Measurements from ENCODE around the gene ZNF444. TPM values are rescaled to one million over a fixed set of nuclear protein-coding genes. Genes with fewer than 3 reads are reported as not detected.
A peak's percentile ranks its signal among the peaks of the same experiment; 100 is the strongest.

Gene ZNF444
- total RNA-seq, 1 experiment from 2014 or later, result 92.2 TPM

GRCh38 chr19:56125806-56126590 is 15.1 kb upstream of the ZNF444 start:
- H3K9me3 Mint-ChIP-seq (ENCODE audit: unreplicated experiment), result no peaks in the 10 kb centered on the region
- POLR2A ChIA-PET, result no interaction called here
- H3K27me3 Mint-ChIP-seq (ENCODE audit: insufficient read depth, unreplicated experiment), result no peaks in the 10 kb centered on the region
- CTCF ChIA-PET, result no interaction called here
- no peak overlapping the region for H3K27ac Mint-ChIP-seq (ENCODE audit: unreplicated experiment)
- no peaks in the 10 kb centered on the region for H3K9me3 ChIP-seq
- no peak overlapping the region for H3K4me3 Mint-ChIP-seq (ENCODE audit: unreplicated experiment)
- peaks cover 5% of the 10 kb centered on the region; the same call in 1 of the 2 replicates for H3K4me1 ChIP-seq
- DNase-seq, result peak in 1 of 2 experiments; percentile 30
- H3K4me3 ChIP-seq (ENCODE audit: low read depth, low read length), result no peak overlapping the region
- intact Hi-C loops (cut with micrococcal nuclease; ENCODE audit: unreplicated experiment), result no loop called here
- BruUV-seq (replicated peaks), result no TSS peak
- no peaks in the 10 kb centered on the region for H3K36me3 ChIP-seq (ENCODE audit: control insufficient read depth, insufficient read depth, low read length)
- no peaks in the 10 kb centered on the region for H3K27me3 ChIP-seq (replicated peaks; ENCODE audit: control insufficient read depth, insufficient read depth, low read length)
- no peaks in the 10 kb centered on the region for H3K4me1 Mint-ChIP-seq (ENCODE audit: low read depth, unreplicated experiment)
- H3K36me3 Mint-ChIP-seq (ENCODE audit: insufficient read depth, unreplicated experiment), result peaks cover 5% of the 10 kb centered on the region
- TF ChIP-seq CTCF (IDR thresholded peaks at IDR 0.05; ENCODE audit: insufficient read depth in 1 of 2, low read depth in 1 of 2, low read length in 1 of 2, severe bottlenecking in 1 of 2, unreplicated experiment in 1 of 2), result no peak

GRCh38 chr19:56126983-56127780 is 13.9 kb upstream of the ZNF444 start:
- intact Hi-C loops (cut with micrococcal nuclease; ENCODE audit: unreplicated experiment), result no loop called here
- Mint-ChIP-seq H3K27me3 (ENCODE audit: insufficient read depth, unreplicated experiment) (no peaks in the 10 kb centered on the region), H3K4me1 (ENCODE audit: low read depth, unreplicated experiment) (peaks cover 7% of the 10 kb centered on the region), H3K4me3 (ENCODE audit: unreplicated experiment) (no peak overlapping the region), H3K9me3 (ENCODE audit: unreplicated experiment) (peaks cover 6% of the 10 kb centered on the region), H3K36me3 (ENCODE audit: insufficient read depth, unreplicated experiment) (no peaks in the 10 kb centered on the region), H3K27ac (ENCODE audit: unreplicated experiment) (no peak overlapping the region)
- H3K4me3 ChIP-seq (ENCODE audit: low read depth, low read length), result no peak overlapping the region
- POLR2A ChIA-PET, result no interaction called here
- H3K27me3 ChIP-seq (replicated peaks; ENCODE audit: control insufficient read depth, insufficient read depth, low read length), result no peaks in the 10 kb centered on the region
- DNase-seq, result peak in 1 of 2 experiments; percentile 64
- no peaks in the 10 kb centered on the region for H3K9me3 ChIP-seq
- no peak for TF ChIP-seq CTCF (IDR thresholded peaks at IDR 0.05; ENCODE audit: insufficient read depth in 1 of 2, low read depth in 1 of 2, low read length in 1 of 2, severe bottlenecking in 1 of 2, unreplicated experiment in 1 of 2)
- H3K4me1 ChIP-seq, result peaks cover 6% of the 10 kb centered on the region
- CTCF ChIA-PET, result no interaction called here
- no peaks in the 10 kb centered on the region for H3K36me3 ChIP-seq (ENCODE audit: control insufficient read depth, insufficient read depth, low read length)
- no TSS peak for BruUV-seq (replicated peaks)

- Mint-ChIP-seq H3K4me3 (ENCODE audit: unreplicated experiment) (no peak overlapping the region), H3K27ac (ENCODE audit: unreplicated experiment) (no peak overlapping the region), H3K27me3 (ENCODE audit: insufficient read depth, unreplicated experiment) (no peaks in the 10 kb centered on the region), H3K4me1 (ENCODE audit: low read depth, unreplicated experiment) (peaks cover 22% of the 10 kb centered on the region), H3K36me3 (ENCODE audit: insufficient read depth, unreplicated experiment) (no peaks in the 10 kb centered on the region), H3K9me3 (ENCODE audit: unreplicated experiment) (peaks cover 6% of the 10 kb centered on the region)
- H3K9me3 ChIP-seq, result no peaks in the 10 kb centered on the region
- TF ChIP-seq CTCF (IDR thresholded peaks at IDR 0.05; ENCODE audit: insufficient read depth in 1 of 2, low read depth in 1 of 2, low read length in 1 of 2, severe bottlenecking in 1 of 2, unreplicated experiment in 1 of 2), result no peak
- no peak for DNase-seq
- H3K27me3 ChIP-seq (replicated peaks; ENCODE audit: control insufficient read depth, insufficient read depth, low read length), result no peaks in the 10 kb centered on the region
- no TSS peak for BruUV-seq (replicated peaks)
- no peaks in the 10 kb centered on the region for H3K36me3 ChIP-seq (ENCODE audit: control insufficient read depth, insufficient read depth, low read length)
- POLR2A ChIA-PET, result interaction anchor here (0.7 kb wide), 1 partner anchor 20 kb away, joined by 3 read pairs; no protein-coding TSS in a partner anchor
- CTCF ChIA-PET, result no interaction called here
- H3K4me3 ChIP-seq (ENCODE audit: low read depth, low read length), result no peak overlapping the region
- H3K4me1 ChIP-seq, result peaks cover 18% of the 10 kb centered on the region
- intact Hi-C loops (cut with micrococcal nuclease; ENCODE audit: unreplicated experiment), result no loop called here
These were observed 11.1 kb upstream of the ZNF444 start for GRCh38 chr19:56130006-56130405.

Measured in Caco-2 (cell line).